ENCODE measurements around the gene DACT3.

Gene DACT3

GRCh38 chr19:46661020-46661731 is at the start of gene DACT3:
DACT3 (minus strand) TSS chr19:46661182; CDS start chr19:46661064, 118 bp downstream.
- peak; percentile 100 for DNase-seq (ENCODE audit: low read depth in 2 of 2)
- TF ChIP-seq CTCF (IDR thresholded peaks at IDR 0.05; ENCODE audit: low read depth, low read length), result no peak
- peak within 1 kb of the TSS; percentile 58 to 73 for H3K4me3 ChIP-seq (replicated peaks in 1 of 2; ENCODE audit: low read depth in 2 of 2, low read length in 2 of 2)

GRCh38 chr19:46710687-46711086 is 49.7 kb upstream of the DACT3 start:
- no peak for TF ChIP-seq CTCF (IDR thresholded peaks at IDR 0.05; ENCODE audit: low read depth, low read length)
- no peak overlapping the region for H3K4me3 ChIP-seq (replicated peaks in 1 of 2; ENCODE audit: low read depth in 2 of 2, low read length in 2 of 2)
- DNase-seq (ENCODE audit: low read depth in 2 of 2), result no peak

- H3K4me3 ChIP-seq (replicated peaks in 1 of 2; ENCODE audit: low read depth in 2 of 2, low read length in 2 of 2), result no peak overlapping the region
- peak; percentile 55 to 59 for DNase-seq (ENCODE audit: low read depth in 2 of 2)
- TF ChIP-seq CTCF (IDR thresholded peaks at IDR 0.05; ENCODE audit: low read depth, low read length), result peak; percentile 94
Observed at GRCh38 chr19:46704379-46705076, 43.5 kb upstream of the DACT3 start.

- no peak for TF ChIP-seq CTCF (IDR thresholded peaks at IDR 0.05; ENCODE audit: low read depth, low read length)
- no peak overlapping the region for H3K4me3 ChIP-seq (replicated peaks in 1 of 2; ENCODE audit: low read depth in 2 of 2, low read length in 2 of 2)
- DNase-seq (ENCODE audit: low read depth in 2 of 2), result no peak
Observed at GRCh38 chr19:46700704-46701103, 39.7 kb upstream of the DACT3 start.

GRCh38 chr19:46698395-46699321 is 37.7 kb upstream of the DACT3 start:
- no peak for TF ChIP-seq CTCF (IDR thresholded peaks at IDR 0.05; ENCODE audit: low read depth, low read length)
- no peak for DNase-seq (ENCODE audit: low read depth in 2 of 2)
- H3K4me3 ChIP-seq (replicated peaks in 1 of 2; ENCODE audit: low read depth in 2 of 2, low read length in 2 of 2), result no peak overlapping the region

GRCh38 chr19:46697204-46697960 is 36.4 kb upstream of the DACT3 start:
- DNase-seq (ENCODE audit: low read depth in 2 of 2), result peak; percentile 67 to 71
- no peak overlapping the region for H3K4me3 ChIP-seq (replicated peaks in 1 of 2; ENCODE audit: low read depth in 2 of 2, low read length in 2 of 2)
- TF ChIP-seq CTCF (IDR thresholded peaks at IDR 0.05; ENCODE audit: low read depth, low read length), result no peak

Data from cardiac fibroblast (primary cell).